HG02885 (cell line): Measurements from ENCODE around the gene GNAQ.

ENCODE experiments used
- ATAC-seq: cut with Tn5 transposase; IDR thresholded peaks from one replicate; pipeline ENCODE4 v1.9.1; 2021; ENCODE audit warnings: mild to moderate bottlenecking; ENCODE audit not compliant: unreplicated experiment, poor library complexity

The GNAQ gene

DNA sequence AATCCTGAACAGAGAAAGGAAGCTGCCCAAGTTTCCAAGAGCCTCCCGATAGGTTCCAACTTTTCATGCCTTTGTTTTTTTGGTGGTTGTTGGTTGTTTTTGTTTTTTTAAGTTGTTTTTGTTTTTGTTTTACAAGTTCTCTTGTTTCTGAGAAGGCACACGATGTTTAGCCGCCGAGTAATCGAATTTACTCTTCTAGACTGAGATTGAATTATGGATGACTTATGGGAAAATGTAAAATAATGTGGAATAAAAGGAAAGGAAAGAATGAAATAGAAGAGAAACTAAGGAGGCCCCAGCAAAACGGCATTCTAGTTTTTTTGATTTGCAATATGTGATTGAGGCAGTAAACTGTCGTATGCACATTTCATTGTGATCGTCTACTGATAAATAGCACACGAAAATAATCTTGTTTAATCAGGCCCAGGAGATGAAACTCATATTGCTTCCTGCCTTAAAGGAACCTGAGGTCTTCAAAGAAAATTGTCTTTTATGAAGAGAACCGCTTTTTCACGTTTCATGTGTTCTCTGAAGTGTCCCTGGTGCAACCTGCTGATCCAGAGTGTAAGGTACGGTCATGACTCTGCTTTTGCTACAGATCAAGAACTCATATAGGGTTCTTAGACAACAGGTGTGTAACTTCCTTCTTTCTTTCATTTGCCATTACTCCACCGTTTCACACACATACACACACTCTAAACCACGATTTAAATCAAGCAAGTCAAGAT, 1.3 kb upstream of the GNAQ start:
- ATAC-seq, result no peak

DNA sequence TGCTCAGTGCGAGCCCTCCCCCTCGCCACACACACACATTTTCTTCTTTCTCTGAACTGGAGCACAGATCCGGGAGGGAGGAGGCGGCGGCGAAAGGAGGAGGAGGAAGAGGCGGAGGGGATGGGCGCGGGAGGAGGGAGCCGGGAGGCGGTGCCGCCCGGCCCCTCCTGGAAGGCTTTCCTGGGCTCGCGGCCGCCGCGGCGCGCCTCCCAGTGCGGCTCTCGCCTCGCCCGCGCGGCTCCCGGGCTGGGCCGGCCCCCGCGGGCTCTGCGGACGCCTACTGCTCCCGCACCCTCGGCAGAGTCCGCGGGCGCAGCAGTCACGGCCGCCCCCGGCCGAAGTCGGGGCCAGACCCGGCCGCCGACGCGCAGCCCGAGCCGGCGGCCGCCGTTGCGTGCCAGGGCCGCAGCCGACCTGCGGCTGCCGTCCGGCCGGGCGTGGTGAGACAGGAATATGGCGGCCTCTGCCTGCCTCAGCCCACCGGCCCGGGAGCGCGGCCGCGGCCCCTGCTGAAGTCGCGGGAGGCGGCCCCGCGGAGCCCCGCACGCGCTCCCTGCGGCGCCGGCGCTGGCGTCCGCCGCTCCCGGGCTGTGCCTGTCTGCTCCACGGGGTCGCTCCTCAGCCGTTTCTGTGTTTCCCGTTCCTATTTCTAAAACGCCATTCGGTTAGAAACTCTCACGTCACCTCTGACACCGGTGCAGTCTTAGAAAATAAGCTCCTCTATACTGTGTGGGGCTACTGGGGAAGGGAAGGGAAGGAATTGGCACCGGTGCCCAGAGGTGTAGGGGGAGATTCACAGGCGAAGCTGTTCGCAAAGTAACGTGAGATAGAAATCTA, 500 bp upstream of the GNAQ start:
- peak; percentile 42 for ATAC-seq

DNA sequence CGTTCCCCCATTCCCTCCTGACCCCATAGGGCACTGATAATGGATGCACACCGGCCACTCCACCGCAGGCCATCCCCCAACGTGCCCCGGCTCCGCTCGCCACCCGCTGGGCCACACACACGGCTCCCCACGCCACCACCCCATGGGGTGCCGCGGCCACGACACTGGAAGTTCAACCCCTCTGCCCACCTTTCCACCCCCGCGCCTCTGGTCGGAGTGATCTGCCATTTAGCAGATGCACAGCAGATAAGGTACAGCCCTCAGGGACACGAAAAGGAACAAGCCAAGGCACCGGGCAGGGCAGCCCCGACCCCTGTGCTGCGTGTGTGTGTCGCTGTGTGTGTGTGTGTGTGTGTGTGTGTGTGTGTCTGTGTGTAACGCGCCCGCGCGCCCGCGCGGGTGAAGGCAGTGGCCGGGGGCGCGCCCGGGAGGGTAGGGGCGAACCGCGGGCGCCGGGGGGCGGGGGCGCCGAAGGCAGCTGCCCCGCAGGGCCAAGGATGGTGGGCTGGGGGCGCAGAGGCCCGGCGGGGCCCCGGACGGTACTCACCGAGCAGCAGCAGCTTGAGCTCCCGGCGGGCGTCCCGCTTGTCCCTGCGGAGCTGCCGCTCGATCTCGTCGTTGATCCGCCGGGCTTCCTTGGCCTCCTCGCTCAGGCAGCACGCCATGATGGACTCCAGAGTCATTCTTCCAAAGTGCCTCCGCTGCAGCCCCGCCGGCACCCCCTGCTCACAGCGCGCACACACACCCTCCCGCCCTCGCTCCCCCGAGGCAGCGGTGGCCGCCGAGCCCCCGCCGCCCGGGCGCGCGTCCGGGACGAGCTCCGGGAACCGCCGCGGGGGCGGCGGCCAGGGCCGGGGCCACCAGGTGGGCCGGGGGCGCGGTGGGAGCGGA, 813 bp downstream of the GNAQ start:
- peak; percentile 11 for ATAC-seq

DNA sequence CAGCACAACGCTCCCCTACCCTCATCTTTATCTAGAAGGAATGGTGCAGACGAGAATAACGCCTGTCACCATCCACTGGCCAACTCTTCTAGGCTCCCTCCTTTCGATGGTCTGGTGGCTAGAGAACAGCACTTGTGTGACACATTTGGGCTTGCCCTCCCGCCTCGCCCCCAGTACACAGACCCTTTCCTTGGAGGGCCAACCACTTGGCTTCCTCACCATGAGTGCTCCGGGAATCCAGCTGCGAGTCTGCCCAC, 1.4 kb downstream of the GNAQ start:
- ATAC-seq, result no peak

DNA sequence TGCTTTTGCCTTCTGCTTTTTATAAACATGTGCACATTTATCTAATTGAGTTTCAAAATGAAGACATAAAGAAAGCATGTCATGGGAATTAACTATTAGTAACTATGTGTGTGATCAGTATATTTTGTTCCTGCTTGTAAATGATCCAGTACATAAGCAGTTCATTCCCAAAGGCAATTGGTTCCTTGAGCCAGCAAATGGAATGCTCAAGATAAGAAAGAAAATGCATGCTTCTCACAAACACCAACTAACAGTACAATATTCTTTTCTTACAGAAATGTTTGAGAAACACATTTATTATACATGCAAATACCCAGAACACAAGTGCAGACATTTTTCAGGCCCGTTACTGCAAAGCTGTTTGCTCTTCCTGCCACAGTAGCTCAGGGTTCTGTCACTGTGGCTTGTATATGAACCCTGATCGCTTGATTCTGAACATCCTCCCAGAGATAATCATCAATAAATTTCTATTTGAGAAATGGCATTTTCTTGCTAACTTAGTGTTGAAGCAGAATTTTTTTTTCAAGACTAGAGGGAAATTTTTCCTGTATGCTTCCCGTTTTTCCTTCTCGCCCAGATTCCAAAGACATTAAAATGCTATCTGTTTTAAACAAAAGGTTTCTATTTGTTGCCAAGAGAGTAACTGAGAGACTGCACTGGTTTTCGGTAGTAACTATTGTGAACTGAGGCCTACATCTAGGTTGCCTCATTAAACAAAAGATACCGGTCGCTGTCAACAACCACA, 1.9 kb downstream of the GNAQ start:
- ATAC-seq, result no peak

DNA sequence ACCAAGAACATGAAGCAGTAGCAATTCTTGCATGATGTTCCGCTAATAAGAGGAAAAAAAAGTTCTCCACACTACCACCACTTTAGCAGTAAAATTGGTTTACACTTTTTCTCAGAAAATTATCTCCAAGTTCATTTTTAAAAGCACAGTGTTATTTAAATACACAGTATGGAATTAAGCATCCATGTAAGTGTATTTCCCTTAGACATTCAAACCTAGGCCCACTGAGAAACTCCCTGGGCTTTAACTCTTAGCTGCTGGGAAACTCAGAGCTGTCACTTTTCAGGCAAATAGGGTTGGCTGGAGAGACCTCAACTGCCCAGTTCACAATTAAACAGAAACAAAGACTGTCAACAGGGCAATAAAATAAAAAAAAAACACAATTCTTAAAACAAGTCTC, 2.7 kb downstream of the GNAQ start:
- ATAC-seq, result no peak

DNA sequence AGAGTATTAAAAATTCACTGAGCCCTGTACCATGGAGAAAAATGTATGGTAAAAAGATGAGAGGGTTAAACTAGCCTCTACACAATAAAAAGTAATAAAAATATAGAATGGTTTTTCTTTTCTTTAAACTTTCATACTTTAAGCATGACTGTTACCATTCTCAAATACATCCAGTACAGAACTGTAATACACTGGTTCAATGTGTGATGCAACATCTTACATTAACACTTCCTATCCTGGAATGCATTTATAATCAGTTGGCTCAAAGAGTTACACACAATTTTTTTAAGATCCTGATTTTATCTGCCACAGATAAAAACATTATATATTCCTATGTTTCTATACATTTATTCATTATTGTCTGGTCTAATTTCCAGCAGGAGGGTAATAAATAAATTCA, 4.7 kb downstream of the GNAQ start:
- no peak for ATAC-seq

DNA sequence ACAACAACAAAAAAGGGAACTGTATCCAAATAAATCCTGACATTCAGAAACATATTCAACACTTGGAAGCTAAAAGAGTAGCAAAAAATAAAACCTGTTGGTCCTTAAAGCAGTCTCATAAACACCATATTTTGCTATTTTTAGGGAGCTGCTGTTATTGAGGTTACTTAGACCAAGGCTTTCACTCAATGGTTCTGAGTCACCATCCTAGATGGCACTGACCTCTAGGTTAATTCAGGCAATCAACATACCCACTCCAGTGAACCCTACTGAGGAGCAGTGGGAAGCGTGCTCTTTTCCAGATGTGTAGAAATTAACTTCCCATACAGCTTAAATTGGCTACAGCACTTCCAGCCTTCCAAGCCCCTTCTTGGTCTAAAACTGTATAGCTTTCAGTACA, 5.2 kb downstream of the GNAQ start:
- ATAC-seq, result no peak

DNA sequence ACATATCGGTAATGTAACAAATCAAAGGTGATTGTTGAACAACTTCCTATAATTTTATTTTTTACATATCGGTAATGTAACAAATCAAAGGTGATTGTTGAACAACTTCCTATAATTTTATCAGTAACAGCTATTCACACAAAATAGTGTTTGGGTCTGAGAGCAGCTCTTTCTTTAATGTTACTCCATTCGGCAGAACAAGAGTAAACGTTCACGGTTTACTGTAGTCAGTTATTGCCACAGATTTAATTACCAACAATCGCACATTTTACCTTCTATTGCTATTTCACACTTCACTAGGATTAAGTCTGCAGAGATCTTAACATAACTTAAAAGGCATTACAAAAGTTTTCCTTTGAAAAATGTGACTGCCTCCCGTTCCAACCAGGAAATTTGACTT, 6.4 kb downstream of the GNAQ start:
- no peak for ATAC-seq

DNA sequence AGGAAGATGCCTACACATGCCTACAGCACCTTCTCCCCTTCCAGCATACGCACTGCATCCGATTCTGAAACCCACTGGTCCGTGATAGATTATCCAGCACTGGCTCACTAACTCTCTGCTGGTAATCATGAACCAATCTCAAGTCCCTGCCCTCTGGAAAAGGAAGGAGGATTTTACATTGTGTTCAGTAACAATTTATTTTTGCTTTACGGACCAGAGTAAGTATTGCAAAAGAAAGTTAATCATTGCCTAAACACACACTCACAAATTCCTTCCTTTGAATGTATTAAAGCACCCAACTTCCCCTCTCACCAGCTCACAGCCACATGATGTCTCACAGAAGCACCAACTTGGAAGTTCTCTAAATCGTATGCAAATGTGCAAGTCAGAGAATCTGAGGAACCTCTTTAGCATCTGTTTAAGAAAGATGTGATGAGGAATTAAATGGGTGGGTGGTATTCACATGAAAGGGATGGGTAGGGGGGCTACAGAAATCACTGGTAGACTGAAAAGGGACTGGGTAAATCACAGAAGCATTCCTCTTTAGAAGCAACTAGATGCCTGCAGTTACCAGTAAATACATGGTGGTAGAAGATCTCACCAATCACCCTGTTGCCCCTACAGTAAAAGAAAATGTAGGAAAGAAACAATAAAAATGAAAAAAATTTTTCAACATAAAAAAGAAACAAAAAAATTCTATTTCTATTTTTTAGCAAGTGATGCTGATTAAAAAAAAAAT, 8.4 kb downstream of the GNAQ start:
- ATAC-seq, result no peak

DNA sequence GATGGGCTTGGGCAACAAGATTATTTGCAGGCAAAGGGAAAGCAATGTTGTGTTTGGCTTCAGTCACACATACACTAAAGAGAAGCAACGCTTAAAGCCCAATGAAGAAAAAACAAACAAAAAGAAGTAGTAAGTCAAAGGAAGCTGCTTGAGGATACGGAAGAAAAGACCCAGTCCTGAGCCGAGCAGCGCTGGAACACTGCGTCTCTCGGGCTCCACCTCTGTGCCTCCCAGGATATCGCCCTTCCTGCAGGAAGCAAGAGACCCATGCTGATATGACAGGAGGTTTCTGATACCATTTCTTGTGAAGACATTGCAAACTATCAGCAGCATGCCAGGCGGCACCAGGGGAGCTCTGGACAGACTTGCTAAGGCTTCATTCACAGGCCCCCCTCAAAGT, 9.9 kb downstream of the GNAQ start:
- ATAC-seq, result no peak

DNA sequence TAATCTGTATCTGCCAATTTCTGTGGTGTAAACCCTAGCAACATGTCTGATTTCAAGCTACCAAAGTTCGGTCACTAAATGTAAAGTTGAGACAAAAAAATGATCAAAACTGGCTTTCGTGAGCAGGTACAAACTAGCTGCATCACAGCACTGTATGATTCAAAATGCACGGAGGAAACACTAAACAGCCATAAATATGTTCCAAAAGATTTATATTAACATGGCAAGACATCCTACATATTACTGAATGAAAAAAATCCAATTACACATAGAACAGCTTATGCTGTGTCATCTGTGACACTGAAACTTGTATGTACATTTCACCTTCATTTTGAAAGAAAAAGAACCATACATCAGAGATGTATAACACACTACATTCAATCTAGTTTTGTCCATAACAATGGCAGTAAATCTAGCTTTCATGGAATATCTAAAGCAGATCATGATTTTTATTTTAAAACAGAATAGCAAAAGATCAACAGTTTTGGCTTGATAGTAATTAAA, 14.4 kb downstream of the GNAQ start:
- no peak for ATAC-seq

DNA sequence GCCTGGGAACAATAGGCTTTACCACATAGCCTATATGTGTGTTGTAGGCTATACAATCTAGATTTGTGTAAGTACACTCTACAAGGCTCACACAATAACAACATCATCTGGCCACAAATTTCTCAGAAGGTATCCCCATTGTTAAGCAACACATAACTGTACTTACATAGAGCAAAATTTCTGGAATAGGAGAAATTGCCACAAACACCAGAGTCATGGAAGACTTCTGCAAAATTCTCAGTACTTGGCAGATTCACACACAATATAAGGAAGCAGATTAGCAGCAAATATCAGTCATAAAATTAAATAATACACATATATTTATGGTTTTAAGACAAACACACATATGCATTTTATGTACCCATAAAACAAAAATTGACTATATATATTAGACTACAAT, 16.4 kb downstream of the GNAQ start:
- ATAC-seq, result no peak

DNA sequence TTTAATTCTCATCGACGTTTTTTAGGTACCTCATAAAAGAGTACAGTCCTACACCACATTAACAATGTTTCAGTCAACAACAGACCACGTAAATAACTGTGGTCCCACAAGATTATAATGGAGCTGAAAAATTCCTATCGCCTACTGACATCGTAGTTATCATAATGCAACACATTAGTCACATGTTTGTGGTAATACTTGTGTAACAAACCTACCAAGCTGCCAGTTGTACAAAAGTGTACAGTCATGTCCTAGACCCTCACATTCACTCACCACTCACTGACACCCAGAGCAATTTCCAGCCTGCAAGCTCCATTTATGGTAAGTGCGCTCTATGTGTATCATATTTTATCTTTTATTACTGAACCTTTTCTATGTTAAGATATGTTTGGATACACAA, 16.8 kb downstream of the GNAQ start:
- ATAC-seq, result no peak

DNA sequence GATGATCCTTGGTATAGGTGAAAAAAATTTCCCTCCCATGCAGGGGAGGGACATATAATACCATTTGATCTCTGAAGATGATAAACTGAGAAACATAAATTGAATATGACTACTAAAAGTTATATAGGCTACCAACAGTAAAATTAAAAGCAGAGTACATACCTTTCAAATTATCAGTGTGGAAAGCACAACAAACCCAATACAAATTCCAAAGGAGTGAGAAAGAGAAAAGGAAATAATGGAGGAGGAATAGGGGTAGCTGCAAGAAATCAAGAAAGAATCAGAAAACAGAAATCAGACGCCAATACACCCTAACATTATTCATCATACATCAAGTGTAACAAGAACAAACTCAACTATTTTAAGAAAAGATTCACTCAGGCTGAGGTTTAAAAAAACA, 17.7 kb downstream of the GNAQ start:
- no peak for ATAC-seq

DNA sequence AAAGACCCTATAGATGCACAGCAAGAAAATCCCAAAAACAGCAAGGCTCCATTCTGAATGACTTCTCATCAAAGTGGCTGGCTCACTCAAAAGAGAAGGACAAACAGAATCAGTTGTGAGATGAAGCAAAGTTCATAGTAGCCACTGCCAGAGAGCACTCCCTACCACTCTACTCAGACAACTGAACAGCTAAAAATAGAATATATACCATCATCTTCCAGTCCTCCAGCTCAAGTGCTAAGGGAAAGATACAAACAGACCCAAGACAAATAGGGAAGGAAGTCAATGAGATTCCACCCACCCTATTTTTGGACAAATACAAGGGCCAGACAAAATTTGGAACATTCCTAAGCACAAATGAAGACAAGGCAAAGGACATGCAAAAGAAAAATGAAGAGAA, 20.6 kb downstream of the GNAQ start:
- no peak for ATAC-seq

DNA sequence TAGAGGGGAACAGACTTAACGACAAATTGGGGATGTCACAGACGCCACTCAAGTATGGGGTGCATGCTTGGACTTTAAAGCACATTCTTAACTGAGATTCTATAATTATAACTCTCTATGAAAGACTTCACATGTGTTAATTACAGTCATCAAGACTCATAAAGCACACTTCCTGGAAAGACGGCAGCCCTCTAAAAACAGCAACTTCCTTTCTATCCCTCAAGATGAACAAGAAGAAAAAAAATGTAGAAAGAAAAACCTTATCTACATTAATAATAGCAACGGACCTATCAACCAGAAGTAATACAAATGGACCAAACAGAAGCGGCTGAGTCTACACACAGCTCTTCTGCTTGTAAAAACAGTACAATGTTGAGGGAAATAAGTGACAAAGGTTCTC, 21.2 kb downstream of the GNAQ start:
- no peak for ATAC-seq

DNA sequence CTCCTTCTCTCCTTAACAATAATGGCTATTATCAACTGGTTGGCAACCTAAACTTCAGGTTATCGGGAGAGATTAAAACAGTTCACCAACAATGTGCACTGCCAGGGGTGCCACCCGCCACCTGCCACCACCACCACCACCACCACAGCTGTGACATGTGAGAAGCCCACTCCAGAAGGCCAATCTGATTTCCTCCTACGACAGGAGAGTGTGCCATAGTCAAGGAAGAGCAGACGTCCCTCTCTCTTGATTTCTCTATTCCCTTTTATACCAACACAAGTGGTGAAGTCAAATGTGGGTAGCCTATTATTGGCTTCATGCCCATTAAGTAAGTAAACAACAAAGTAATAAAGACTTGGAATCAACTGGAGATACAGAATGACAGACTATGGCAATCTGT, 22.4 kb downstream of the GNAQ start:
- ATAC-seq, result no peak

DNA sequence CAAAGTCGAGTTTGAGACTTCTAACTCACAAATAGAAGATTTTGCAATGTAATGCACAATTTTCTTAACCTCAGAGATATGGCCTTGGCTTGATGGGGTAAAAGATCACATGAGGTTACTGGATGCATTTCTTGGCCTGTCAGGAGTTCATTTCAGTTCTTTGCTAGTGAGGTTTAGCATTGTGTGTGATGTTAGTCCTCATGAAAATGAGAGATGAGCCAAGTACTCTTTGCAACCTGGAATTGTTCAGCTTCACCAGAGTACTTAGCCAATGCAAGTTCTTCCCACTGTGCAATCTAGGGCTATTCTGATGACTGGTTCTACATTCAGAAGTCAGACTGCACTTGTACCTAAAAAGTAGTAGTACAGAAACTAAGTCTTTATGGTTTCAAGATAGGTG, 24.9 kb downstream of the GNAQ start:
- ATAC-seq, result no peak
